ENCODE results near the gene MAP3K12. TPM values are rescaled to one million over a fixed set of nuclear protein-coding genes. Genes with fewer than 3 reads are reported as not detected.
A peak's percentile ranks its signal among the peaks of the same experiment; 100 is the strongest.

Gene MAP3K12
- total and polyA plus RNA-seq, 2 of the 13 experiments (the other 11 are each of a cell fraction or from before 2014, with no cell fraction given) = 0.20 to 1.1 TPM

DNA sequence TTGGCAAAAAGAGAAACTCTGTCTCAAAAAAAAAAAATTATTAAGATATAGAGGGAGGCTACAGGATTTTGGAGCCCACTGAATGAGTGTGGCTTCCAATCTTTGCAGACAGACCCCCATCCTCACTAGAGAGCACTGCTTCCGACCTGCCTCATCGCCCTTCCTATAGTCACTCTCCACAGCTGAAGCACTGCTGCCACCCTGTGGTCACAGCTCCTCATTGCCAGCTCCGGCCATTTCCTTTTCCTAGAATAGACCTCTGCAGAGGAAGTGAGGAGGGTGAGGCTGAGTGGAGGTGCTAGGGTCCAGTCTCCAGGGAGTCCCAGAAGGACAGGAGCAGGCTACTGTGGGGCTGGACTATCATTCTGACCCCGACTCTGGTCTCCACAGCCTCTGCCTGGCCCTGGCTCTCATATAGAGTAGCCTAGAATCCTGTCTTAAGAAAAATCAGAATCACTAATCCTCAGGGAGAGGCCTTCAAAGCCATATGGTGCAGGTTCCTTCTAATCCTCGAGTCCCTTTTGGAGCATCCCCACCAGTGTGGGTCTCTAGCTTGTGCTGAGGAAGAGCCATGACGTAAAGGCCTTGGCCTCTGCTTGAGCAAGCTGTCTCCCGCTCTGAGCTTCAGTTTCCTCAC lies 9.4 kb upstream of the MAP3K12 start (continued):
- TF ChIP-seq ZNF607 (CRISPR knock-in tag; IDR thresholded peaks at IDR 0.05; ENCODE audit: borderline replicate concordance) (no peak), CEBPB (IDR thresholded peaks at IDR 0.05; ENCODE audit: borderline replicate concordance, low read depth, low read length) (no peak), ZNF333 (CRISPR knock-in tag; IDR thresholded peaks at IDR 0.05; ENCODE audit: borderline replicate concordance) (no peak), ZNF256 (CRISPR knock-in tag; conservative IDR thresholded peaks at IDR 0.05) (no peak), RFX1 (IDR thresholded peaks at IDR 0.05) (no peak), ZNF501 (CRISPR knock-in tag; IDR thresholded peaks at IDR 0.05) (no peak), ZMAT3 (CRISPR knock-in tag; conservative IDR thresholded peaks at IDR 0.05) (0 out of 2 replicates have a peak, but pooled peaks have one; percentile 36), ZNF749 (CRISPR knock-in tag; IDR thresholded peaks at IDR 0.05; ENCODE audit: borderline replicate concordance) (no peak), ZSCAN12 (CRISPR knock-in tag; IDR thresholded peaks at IDR 0.05) (no peak), YEATS4 (CRISPR knock-in tag; IDR thresholded peaks at IDR 0.05; ENCODE audit: borderline replicate concordance) (no peak), SMC3 (IDR thresholded peaks at IDR 0.05; ENCODE audit: low read length) (peak; percentile 89), ZNF296 (CRISPR knock-in tag; conservative IDR thresholded peaks at IDR 0.05) (no peak), NFYB (CRISPR knock-in tag; IDR thresholded peaks at IDR 0.05) (no peak), ELF4 (CRISPR knock-in tag; IDR thresholded peaks at IDR 0.05; ENCODE audit: borderline replicate concordance) (no peak), PRPF4 (IDR thresholded peaks at IDR 0.05; ENCODE audit: low read depth, low read length, poor library complexity, severe bottlenecking) (no peak), CC2D1A (CRISPR knock-in tag; IDR thresholded peaks at IDR 0.05) (no peak)
- TF ChIP-seq, protein P1, sequence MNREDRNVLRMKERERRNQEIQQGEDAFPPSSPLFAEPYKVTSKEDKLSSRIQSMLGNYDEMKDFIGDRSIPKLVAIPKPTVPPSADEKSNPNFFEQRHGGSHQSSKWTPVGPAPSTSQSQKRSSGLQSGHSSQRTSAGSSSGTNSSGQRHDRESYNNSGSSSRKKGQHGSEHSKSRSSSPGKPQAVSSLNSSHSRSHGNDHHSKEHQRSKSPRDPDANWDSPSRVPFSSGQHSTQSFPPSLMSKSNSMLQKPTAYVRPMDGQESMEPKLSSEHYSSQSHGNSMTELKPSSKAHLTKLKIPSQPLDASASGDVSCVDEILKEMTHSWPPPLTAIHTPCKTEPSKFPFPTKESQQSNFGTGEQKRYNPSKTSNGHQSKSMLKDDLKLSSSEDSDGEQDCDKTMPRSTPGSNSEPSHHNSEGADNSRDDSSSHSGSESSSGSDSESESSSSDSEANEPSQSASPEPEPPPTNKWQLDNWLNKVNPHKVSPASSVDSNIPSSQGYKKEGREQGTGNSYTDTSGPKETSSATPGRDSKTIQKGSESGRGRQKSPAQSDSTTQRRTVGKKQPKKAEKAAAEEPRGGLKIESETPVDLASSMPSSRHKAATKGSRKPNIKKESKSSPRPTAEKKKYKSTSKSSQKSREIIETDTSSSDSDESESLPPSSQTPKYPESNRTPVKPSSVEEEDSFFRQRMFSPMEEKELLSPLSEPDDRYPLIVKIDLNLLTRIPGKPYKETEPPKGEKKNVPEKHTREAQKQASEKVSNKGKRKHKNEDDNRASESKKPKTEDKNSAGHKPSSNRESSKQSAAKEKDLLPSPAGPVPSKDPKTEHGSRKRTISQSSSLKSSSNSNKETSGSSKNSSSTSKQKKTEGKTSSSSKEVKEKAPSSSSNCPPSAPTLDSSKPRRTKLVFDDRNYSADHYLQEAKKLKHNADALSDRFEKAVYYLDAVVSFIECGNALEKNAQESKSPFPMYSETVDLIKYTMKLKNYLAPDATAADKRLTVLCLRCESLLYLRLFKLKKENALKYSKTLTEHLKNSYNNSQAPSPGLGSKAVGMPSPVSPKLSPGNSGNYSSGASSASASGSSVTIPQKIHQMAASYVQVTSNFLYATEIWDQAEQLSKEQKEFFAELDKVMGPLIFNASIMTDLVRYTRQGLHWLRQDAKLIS (CRISPR knock-in tag; IDR thresholded peaks at IDR 0.05) = no peak
- TF ChIP-seq, protein P2, sequence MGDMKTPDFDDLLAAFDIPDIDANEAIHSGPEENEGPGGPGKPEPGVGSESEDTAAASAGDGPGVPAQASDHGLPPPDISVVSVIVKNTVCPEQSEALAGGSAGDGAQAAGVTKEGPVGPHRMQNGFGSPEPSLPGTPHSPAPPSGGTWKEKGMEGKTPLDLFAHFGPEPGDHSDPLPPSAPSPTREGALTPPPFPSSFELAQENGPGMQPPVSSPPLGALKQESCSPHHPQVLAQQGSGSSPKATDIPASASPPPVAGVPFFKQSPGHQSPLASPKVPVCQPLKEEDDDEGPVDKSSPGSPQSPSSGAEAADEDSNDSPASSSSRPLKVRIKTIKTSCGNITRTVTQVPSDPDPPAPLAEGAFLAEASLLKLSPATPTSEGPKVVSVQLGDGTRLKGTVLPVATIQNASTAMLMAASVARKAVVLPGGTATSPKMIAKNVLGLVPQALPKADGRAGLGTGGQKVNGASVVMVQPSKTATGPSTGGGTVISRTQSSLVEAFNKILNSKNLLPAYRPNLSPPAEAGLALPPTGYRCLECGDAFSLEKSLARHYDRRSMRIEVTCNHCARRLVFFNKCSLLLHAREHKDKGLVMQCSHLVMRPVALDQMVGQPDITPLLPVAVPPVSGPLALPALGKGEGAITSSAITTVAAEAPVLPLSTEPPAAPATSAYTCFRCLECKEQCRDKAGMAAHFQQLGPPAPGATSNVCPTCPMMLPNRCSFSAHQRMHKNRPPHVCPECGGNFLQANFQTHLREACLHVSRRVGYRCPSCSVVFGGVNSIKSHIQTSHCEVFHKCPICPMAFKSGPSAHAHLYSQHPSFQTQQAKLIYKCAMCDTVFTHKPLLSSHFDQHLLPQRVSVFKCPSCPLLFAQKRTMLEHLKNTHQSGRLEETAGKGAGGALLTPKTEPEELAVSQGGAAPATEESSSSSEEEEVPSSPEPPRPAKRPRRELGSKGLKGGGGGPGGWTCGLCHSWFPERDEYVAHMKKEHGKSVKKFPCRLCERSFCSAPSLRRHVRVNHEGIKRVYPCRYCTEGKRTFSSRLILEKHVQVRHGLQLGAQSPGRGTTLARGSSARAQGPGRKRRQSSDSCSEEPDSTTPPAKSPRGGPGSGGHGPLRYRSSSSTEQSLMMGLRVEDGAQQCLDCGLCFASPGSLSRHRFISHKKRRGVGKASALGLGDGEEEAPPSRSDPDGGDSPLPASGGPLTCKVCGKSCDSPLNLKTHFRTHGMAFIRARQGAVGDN (CRISPR knock-in tag; IDR thresholded peaks at IDR 0.05) = peak; percentile 15; the same call in 1 of the 2 replicates
- TF ChIP-seq, protein P3, sequence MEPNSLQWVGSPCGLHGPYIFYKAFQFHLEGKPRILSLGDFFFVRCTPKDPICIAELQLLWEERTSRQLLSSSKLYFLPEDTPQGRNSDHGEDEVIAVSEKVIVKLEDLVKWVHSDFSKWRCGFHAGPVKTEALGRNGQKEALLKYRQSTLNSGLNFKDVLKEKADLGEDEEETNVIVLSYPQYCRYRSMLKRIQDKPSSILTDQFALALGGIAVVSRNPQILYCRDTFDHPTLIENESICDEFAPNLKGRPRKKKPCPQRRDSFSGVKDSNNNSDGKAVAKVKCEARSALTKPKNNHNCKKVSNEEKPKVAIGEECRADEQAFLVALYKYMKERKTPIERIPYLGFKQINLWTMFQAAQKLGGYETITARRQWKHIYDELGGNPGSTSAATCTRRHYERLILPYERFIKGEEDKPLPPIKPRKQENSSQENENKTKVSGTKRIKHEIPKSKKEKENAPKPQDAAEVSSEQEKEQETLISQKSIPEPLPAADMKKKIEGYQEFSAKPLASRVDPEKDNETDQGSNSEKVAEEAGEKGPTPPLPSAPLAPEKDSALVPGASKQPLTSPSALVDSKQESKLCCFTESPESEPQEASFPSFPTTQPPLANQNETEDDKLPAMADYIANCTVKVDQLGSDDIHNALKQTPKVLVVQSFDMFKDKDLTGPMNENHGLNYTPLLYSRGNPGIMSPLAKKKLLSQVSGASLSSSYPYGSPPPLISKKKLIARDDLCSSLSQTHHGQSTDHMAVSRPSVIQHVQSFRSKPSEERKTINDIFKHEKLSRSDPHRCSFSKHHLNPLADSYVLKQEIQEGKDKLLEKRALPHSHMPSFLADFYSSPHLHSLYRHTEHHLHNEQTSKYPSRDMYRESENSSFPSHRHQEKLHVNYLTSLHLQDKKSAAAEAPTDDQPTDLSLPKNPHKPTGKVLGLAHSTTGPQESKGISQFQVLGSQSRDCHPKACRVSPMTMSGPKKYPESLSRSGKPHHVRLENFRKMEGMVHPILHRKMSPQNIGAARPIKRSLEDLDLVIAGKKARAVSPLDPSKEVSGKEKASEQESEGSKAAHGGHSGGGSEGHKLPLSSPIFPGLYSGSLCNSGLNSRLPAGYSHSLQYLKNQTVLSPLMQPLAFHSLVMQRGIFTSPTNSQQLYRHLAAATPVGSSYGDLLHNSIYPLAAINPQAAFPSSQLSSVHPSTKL (CRISPR knock-in tag; IDR thresholded peaks at IDR 0.05) = 0 out of 2 replicates have a peak, but pooled peaks have one; percentile 12

All from HepG2 (cell line).